ENCODE results near the gene SAMD1.

SAMD1 gene

GRCh38 chr19:14101003-14101545 lies 10.5 kb upstream of the SAMD1 start:
- TF ChIP-seq CTCF (conservative IDR thresholded peaks at IDR 0.05; ENCODE audit: low read length) = no peak
- DNase-seq (ENCODE audit: low read depth) = no peak

GRCh38 chr19:14097532-14098151 lies 7.1 kb upstream of the SAMD1 start:
- H3K4me3 ChIP-seq (ENCODE audit: low read length) = no peak overlapping the region
- no peak for TF ChIP-seq CTCF (conservative IDR thresholded peaks at IDR 0.05; ENCODE audit: low read length)

More at GRCh38 chr19:14101003-14101545, 10.5 kb upstream of the SAMD1 start:
- H3K4me3 ChIP-seq (ENCODE audit: low read length) = no peak overlapping the region

GRCh38 chr19:14096272-14096992 lies 5.9 kb upstream of the SAMD1 start:
- DNase-seq (ENCODE audit: low read depth) = no peak
- 0 out of 2 replicates have a peak, but pooled peaks have one; percentile 6 for TF ChIP-seq CTCF (conservative IDR thresholded peaks at IDR 0.05; ENCODE audit: low read length)
- no peak overlapping the region for H3K4me3 ChIP-seq (ENCODE audit: low read length)

More at GRCh38 chr19:14097532-14098151, 7.1 kb upstream of the SAMD1 start:
- DNase-seq (ENCODE audit: low read depth) = no peak

- no peak for DNase-seq (ENCODE audit: low read depth)
- H3K4me3 ChIP-seq (ENCODE audit: low read length) = no peak overlapping the region
- no peak for TF ChIP-seq CTCF (conservative IDR thresholded peaks at IDR 0.05; ENCODE audit: low read length)
Observed at GRCh38 chr19:14094854-14095253, 4.3 kb upstream of the SAMD1 start.

- no peak overlapping the region for H3K4me3 ChIP-seq (ENCODE audit: low read length)
- no peak for TF ChIP-seq CTCF (conservative IDR thresholded peaks at IDR 0.05; ENCODE audit: low read length)
- no peak for DNase-seq (ENCODE audit: low read depth)
Observed at GRCh38 chr19:14093117-14093823, 2.7 kb upstream of the SAMD1 start.

- DNase-seq (ENCODE audit: low read depth) = no peak
- no peak for TF ChIP-seq CTCF (conservative IDR thresholded peaks at IDR 0.05; ENCODE audit: low read length)
- H3K4me3 ChIP-seq (ENCODE audit: low read length) = peak overlapping the region; percentile 83
Observed at GRCh38 chr19:14091813-14092462, 1.4 kb upstream of the SAMD1 start.
